ENCODE results near the gene NUP98. TPM values are rescaled to one million over a fixed set of nuclear protein-coding genes. Genes with fewer than 3 reads are reported as not detected.

Gene NUP98
- total and polyA plus RNA-seq, 9 donors: 38.5 to 126 (median 77.6) TPM

DNA sequence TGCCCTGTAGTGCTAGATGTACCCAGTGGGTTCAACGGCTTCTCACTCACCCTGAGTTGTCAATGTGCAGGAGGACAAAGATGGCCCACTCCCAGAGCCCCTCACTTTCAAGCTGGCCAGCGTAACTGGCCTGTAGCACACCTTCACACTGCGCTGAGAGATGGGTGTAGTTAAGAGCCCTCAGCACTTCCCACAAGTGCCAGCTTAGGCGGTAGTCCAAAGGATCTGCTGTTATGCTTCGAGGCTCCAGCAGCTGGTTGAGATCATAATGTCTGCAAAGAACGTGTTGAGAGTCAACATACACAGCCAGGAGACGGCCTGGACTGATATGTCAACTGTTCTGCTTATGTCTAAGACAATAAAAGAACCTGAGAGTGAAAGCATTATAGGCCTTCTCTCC, 111.4 kb downstream of the NUP98 start:
- H3K27me3 ChIP-seq: no peaks in the 10 kb centered on the region
- peaks cover 4% of the 10 kb centered on the region for H3K4me1 ChIP-seq (ENCODE audit: insufficient read depth)
- intact Hi-C loops (cut with DNase I): no loop called here
- no peaks in the 10 kb centered on the region for H3K9me3 ChIP-seq
- 39 to 57% (median 43%) methylated on average over 7 of the region's 7 CpGs for WGBS, 3 donors
- no peak overlapping the region for H3K4me3 ChIP-seq
- TF ChIP-seq EP300 (IDR thresholded peaks at IDR 0.05) (no peak), POLR2A (IDR thresholded peaks at IDR 0.05) (no peak)
- TF ChIP-seq, protein P1, sequence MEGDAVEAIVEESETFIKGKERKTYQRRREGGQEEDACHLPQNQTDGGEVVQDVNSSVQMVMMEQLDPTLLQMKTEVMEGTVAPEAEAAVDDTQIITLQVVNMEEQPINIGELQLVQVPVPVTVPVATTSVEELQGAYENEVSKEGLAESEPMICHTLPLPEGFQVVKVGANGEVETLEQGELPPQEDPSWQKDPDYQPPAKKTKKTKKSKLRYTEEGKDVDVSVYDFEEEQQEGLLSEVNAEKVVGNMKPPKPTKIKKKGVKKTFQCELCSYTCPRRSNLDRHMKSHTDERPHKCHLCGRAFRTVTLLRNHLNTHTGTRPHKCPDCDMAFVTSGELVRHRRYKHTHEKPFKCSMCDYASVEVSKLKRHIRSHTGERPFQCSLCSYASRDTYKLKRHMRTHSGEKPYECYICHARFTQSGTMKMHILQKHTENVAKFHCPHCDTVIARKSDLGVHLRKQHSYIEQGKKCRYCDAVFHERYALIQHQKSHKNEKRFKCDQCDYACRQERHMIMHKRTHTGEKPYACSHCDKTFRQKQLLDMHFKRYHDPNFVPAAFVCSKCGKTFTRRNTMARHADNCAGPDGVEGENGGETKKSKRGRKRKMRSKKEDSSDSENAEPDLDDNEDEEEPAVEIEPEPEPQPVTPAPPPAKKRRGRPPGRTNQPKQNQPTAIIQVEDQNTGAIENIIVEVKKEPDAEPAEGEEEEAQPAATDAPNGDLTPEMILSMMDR (IDR thresholded peaks at IDR 0.05): no peak
- DNase-seq: no peak
- H3K27ac ChIP-seq: no peak overlapping the region
- H3K36me3 ChIP-seq: no peaks in the 10 kb centered on the region

DNA sequence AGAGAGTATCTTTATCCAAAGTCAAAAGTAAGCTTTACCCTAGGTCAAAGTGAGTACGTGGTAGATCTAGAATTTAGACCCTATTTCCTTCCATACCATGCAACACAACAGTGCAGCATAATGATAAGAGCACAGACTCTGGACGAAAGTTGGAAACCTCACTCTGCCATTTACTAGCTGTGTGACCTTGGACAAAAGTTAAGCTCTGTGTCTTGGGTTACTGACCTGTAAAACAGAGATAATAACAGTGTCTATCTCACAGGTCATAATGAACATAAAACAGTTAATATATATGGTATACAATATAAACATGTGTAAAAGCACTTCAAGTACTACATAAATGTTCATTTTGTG, 112.6 kb downstream of the NUP98 start:
- intact Hi-C loops (cut with DNase I): no loop called here
- Histone ChIP-seq H3K36me3 (no peaks in the 10 kb centered on the region), H3K27me3 (no peaks in the 10 kb centered on the region), H3K9me3 (no peaks in the 10 kb centered on the region), H3K27ac (no peak overlapping the region), H3K4me1 (ENCODE audit: insufficient read depth) (peaks cover 4% of the 10 kb centered on the region), H3K4me3 (no peak overlapping the region)
- 13 to 48% (median 15%) methylated on average over 2 of the region's 2 CpGs for WGBS, 3 donors
- no peak for DNase-seq
- TF ChIP-seq POLR2A (IDR thresholded peaks at IDR 0.05) (no peak), EP300 (IDR thresholded peaks at IDR 0.05) (no peak)
- TF ChIP-seq, protein P1 (IDR thresholded peaks at IDR 0.05): no peak

DNA sequence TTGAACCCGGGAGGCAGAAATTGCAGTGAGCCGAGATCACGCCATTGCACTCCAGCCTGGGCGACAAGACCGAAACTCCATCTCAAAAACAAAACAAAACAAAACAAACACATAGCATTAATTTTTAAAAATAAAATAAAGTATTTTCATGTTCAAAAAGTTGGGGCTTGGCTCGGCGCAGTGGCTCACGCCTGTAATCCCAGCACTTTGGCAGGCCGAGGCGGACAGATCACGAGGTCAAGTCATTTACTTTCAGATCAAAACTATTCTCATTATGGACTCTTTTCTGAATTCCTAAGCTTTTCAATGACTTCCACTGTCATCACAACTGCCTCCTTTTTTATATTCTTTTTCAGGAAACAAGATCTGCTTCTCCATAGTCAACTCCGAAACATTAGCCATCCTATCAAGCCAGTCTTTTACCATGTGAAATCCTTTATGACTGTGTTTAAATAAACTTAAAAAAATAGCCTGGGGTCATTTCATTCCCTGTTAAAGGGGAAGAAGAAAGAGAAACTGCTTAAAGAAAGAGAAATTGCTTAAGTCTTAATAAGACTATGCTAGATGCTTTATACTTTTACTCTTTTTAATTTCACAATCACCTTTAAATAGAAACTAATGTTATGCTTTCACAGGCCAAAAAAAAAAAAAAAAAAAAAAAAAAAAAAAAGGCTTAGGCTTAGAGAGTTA, 113.1 kb downstream of the NUP98 start:
- no peak for DNase-seq
- Histone ChIP-seq H3K27ac (no peak overlapping the region), H3K27me3 (no peaks in the 10 kb centered on the region), H3K4me3 (no peak overlapping the region), H3K36me3 (no peaks in the 10 kb centered on the region), H3K9me3 (no peaks in the 10 kb centered on the region), H3K4me1 (ENCODE audit: insufficient read depth) (peaks cover 4% of the 10 kb centered on the region)
- intact Hi-C loops (cut with DNase I): no loop called here
- WGBS, 3 donors: 88 to 96% (median 91%) methylated on average over 12 of the region's 12 CpGs
- TF ChIP-seq EP300 (IDR thresholded peaks at IDR 0.05) (no peak), POLR2A (IDR thresholded peaks at IDR 0.05) (no peak)
- TF ChIP-seq, protein P1 (IDR thresholded peaks at IDR 0.05): no peak

DNA sequence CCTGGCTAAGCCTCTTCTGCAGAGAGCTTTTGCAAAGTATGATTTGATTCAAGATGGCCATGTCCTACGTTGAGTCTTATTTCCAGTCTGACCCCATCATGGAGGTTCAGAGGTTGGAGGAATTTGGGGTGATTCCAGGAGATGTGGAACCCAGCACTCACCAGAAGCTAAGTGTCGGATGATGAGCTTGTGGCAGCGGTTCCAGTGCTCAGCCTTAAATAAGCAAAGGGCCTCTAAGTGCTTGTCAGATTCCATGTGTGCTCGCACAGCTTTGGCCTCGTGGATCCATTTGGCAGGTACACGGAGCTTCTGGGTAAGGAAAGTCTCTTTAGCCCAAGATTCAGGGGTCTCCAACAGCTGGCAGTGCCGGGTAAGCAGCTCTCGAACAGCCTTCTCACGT, 114.3 kb downstream of the NUP98 start:
- Histone ChIP-seq H3K4me3 (no peak overlapping the region), H3K27ac (no peak overlapping the region), H3K36me3 (no peaks in the 10 kb centered on the region), H3K27me3 (no peaks in the 10 kb centered on the region), H3K9me3 (no peaks in the 10 kb centered on the region), H3K4me1 (ENCODE audit: insufficient read depth) (peaks cover 4% of the 10 kb centered on the region)
- DNase-seq: no peak
- no peak for TF ChIP-seq POLR2A (IDR thresholded peaks at IDR 0.05)
- TF ChIP-seq, protein P1 (IDR thresholded peaks at IDR 0.05): no peak
- no peak for TF ChIP-seq EP300 (IDR thresholded peaks at IDR 0.05)
- WGBS, 3 donors: 95 to 96% (median 96%) methylated on average over 9 of the region's 9 CpGs
- intact Hi-C loops (cut with DNase I): no loop called here

Data from ovary (tissue), 9 donors.